Glutamatergic neuron (in vitro differentiated cells): Measurements from ENCODE around the gene PCDHGA12. TPM values are rescaled to one million over a fixed set of nuclear protein-coding genes. Genes with fewer than 3 reads are reported as not detected.
"Not testable (repeated sequence)": the region's sequence is repeated elsewhere in the genome, so short reads cannot be mapped to it uniquely, and the experiment has no call there.

Experiments
- DNase-seq: peaks from one replicate; pipeline ENCODE4 v3.0.0; 2022
- H3K27ac Mint-ChIP-seq: one replicate; pipeline ENCODE4 v1.8.0; 2020; ENCODE audit warnings: mild to moderate bottlenecking, mixed read lengths, inconsistent platforms; ENCODE audit not compliant: unreplicated experiment
- H3K27me3 Mint-ChIP-seq: one replicate; pipeline ENCODE4 v1.8.0; 2020; ENCODE audit warnings: mild to moderate bottlenecking, moderate library complexity, mixed read lengths, inconsistent platforms; ENCODE audit not compliant: unreplicated experiment
- H3K36me3 Mint-ChIP-seq: one replicate; pipeline ENCODE4 v1.8.0; 2020; ENCODE audit warnings: mild to moderate bottlenecking, mixed read lengths, inconsistent platforms; ENCODE audit not compliant: unreplicated experiment
- H3K4me1 Mint-ChIP-seq: one replicate; pipeline ENCODE4 v1.8.0; 2020; ENCODE audit warnings: mild to moderate bottlenecking, low read depth, mixed read lengths, inconsistent platforms; ENCODE audit not compliant: unreplicated experiment
- H3K4me3 Mint-ChIP-seq: one replicate; pipeline ENCODE4 v1.8.0; 2020; ENCODE audit warnings: mild to moderate bottlenecking, mixed read lengths, inconsistent platforms; ENCODE audit not compliant: unreplicated experiment
- H3K9me3 Mint-ChIP-seq: one replicate; pipeline ENCODE4 v1.8.0; 2020; ENCODE audit warnings: mild to moderate bottlenecking, moderate library complexity, mixed read lengths, inconsistent platforms; ENCODE audit not compliant: unreplicated experiment
- CTCF ChIP-seq: fragments of 200-600 bp; sonication (generic); IDR thresholded peaks from one replicate; pipeline ENCODE4 v1.5.0; 2021; ENCODE audit not compliant: partially characterized antibody, unreplicated experiment
- total RNA-seq: library from RNA; stranded (reverse); fragmentation: NEBNext Ultra II Directional; extraction: Animal tissue kit (Norgen Biotek cat#: 25700); gene quantifications from one replicate; pipeline ENCODE4 v1.2.1, GENCODE V29; 2021; ENCODE audit not compliant: unreplicated experiment

PCDHGA12 gene
- total RNA-seq, 1 donor from 2014 or later, result 6.1 TPM

GRCh38 chr5:141393267-141393666 lies 37.0 kb upstream of the PCDHGA12 start:
- Mint-ChIP-seq H3K4me3 (no peak overlapping the region), H3K27me3 (peaks cover 12% of the 10 kb centered on the region), H3K27ac (peak overlapping the region; percentile 48), H3K9me3 (peaks cover 46% of the 10 kb centered on the region), H3K36me3 (peaks cover 67% of the 10 kb centered on the region), H3K4me1 (peaks cover 3% of the 10 kb centered on the region)
- TF ChIP-seq CTCF, result no peak
- DNase-seq, result no peak

GRCh38 chr5:141394401-141395187 lies 35.7 kb upstream of the PCDHGA12 start:
- not testable (repeated sequence) for H3K4me1 Mint-ChIP-seq, H3K27ac Mint-ChIP-seq, DNase-seq, H3K27me3 Mint-ChIP-seq, H3K4me3 Mint-ChIP-seq
- Mint-ChIP-seq H3K36me3 (peaks cover 65% of the 10 kb centered on the region), H3K9me3 (peaks cover 41% of the 10 kb centered on the region)

GRCh38 chr5:141397756-141398551 lies 32.4 kb upstream of the PCDHGA12 start, which contains the start of gene PCDHGB5:
Gene PCDHGB5, plus strand, starts transcription at chr5:141397947. Its CDS starts 181 bp downstream, at chr5:141398128.
- not testable (repeated sequence) for H3K4me1 Mint-ChIP-seq, DNase-seq, H3K27ac Mint-ChIP-seq, H3K27me3 Mint-ChIP-seq, H3K4me3 Mint-ChIP-seq
- H3K9me3 Mint-ChIP-seq, result peaks cover 29% of the 10 kb centered on the region
- peaks cover 53% of the 10 kb centered on the region for H3K36me3 Mint-ChIP-seq

GRCh38 chr5:141398608-141399007 lies 31.7 kb upstream of the PCDHGA12 start:
- Mint-ChIP-seq H3K36me3 (peaks cover 53% of the 10 kb centered on the region), H3K4me3 (no peak overlapping the region), H3K27ac (no peak overlapping the region), H3K27me3 (peaks cover 7% of the 10 kb centered on the region), H3K9me3 (peaks cover 29% of the 10 kb centered on the region), H3K4me1 (peaks cover 3% of the 10 kb centered on the region)
- no peak for TF ChIP-seq CTCF
- no peak for DNase-seq

GRCh38 chr5:141399555-141400258 lies 30.6 kb upstream of the PCDHGA12 start:
- peaks cover 3% of the 10 kb centered on the region for H3K4me1 Mint-ChIP-seq
- DNase-seq, result no peak
- peaks cover 7% of the 10 kb centered on the region for H3K27me3 Mint-ChIP-seq
- no peak for TF ChIP-seq CTCF
- H3K4me3 Mint-ChIP-seq, result peak overlapping the region; percentile 43
- H3K9me3 Mint-ChIP-seq, result peaks cover 30% of the 10 kb centered on the region
- H3K36me3 Mint-ChIP-seq, result peaks cover 54% of the 10 kb centered on the region
- H3K27ac Mint-ChIP-seq, result no peak overlapping the region
